Stimulated activated CD8-positive, alpha-beta memory T cell treated with anti-CD3 and anti-CD28 coated beads, Interleukin-15, amount 100 ng/mL, for 24 hours (primary cell): ENCODE data around the gene GALNT1.

Source experiments
- DNase-seq: peaks from one replicate; pipeline ENCODE4 v3.0.0-alpha.2; 2020; ENCODE audit warnings: low read depth

Gene GALNT1

GRCh38 chr18:35618696-35619095 lies 37.2 kb downstream of the GALNT1 start:
- no peak for DNase-seq

GRCh38 chr18:35619464-35619863 lies 37.9 kb downstream of the GALNT1 start:
- DNase-seq = no peak

GRCh38 chr18:35619941-35620340 lies 38.4 kb downstream of the GALNT1 start:
- no peak for DNase-seq

- no peak for DNase-seq
These were observed 39.2 kb downstream of the GALNT1 start for GRCh38 chr18:35620765-35621164.

- DNase-seq = no peak
These were observed 41.7 kb downstream of the GALNT1 start for GRCh38 chr18:35623255-35623654.

GRCh38 chr18:35624146-35624545 lies 42.6 kb downstream of the GALNT1 start:
- no peak for DNase-seq

- no peak for DNase-seq
These were observed 43.7 kb downstream of the GALNT1 start for GRCh38 chr18:35625232-35625631.

- no peak for DNase-seq
These were observed 52.2 kb downstream of the GALNT1 start for GRCh38 chr18:35633761-35634160.

- DNase-seq = no peak
These were observed 52.8 kb downstream of the GALNT1 start for GRCh38 chr18:35634323-35634722.

- no peak for DNase-seq
These were observed 53.6 kb downstream of the GALNT1 start for GRCh38 chr18:35635170-35635569.

GRCh38 chr18:35637227-35637626 lies 55.7 kb downstream of the GALNT1 start:
- DNase-seq = no peak

- DNase-seq = no peak
These were observed 57.8 kb downstream of the GALNT1 start for GRCh38 chr18:35639296-35639695.

- DNase-seq = no peak
These were observed 59.9 kb downstream of the GALNT1 start for GRCh38 chr18:35641467-35641866.

GRCh38 chr18:35641916-35642315 lies 60.4 kb downstream of the GALNT1 start:
- DNase-seq = no peak

GRCh38 chr18:35642802-35643201 lies 61.3 kb downstream of the GALNT1 start:
- DNase-seq = no peak

- DNase-seq = no peak
These were observed 64.9 kb downstream of the GALNT1 start for GRCh38 chr18:35646449-35646848.

- DNase-seq = no peak
These were observed 72.0 kb downstream of the GALNT1 start for GRCh38 chr18:35653392-35654135.

GRCh38 chr18:35658112-35658511 lies 76.6 kb downstream of the GALNT1 start:
- no peak for DNase-seq

- no peak for DNase-seq
These were observed 80.1 kb downstream of the GALNT1 start for GRCh38 chr18:35661483-35662146.

- DNase-seq = no peak
These were observed 80.9 kb downstream of the GALNT1 start for GRCh38 chr18:35662293-35663062.

GRCh38 chr18:35671966-35672603 lies 90.5 kb downstream of the GALNT1 start:
- no peak for DNase-seq

GRCh38 chr18:35672897-35673296 lies 91.4 kb downstream of the GALNT1 start:
- DNase-seq = no peak
